Measurements from ENCODE around the gene DNAJC3.

The DNAJC3 gene

GRCh38 chr13:95641291-95642027, 35.5 kb upstream of the DNAJC3 start:
- TF ChIP-seq, protein P1, sequence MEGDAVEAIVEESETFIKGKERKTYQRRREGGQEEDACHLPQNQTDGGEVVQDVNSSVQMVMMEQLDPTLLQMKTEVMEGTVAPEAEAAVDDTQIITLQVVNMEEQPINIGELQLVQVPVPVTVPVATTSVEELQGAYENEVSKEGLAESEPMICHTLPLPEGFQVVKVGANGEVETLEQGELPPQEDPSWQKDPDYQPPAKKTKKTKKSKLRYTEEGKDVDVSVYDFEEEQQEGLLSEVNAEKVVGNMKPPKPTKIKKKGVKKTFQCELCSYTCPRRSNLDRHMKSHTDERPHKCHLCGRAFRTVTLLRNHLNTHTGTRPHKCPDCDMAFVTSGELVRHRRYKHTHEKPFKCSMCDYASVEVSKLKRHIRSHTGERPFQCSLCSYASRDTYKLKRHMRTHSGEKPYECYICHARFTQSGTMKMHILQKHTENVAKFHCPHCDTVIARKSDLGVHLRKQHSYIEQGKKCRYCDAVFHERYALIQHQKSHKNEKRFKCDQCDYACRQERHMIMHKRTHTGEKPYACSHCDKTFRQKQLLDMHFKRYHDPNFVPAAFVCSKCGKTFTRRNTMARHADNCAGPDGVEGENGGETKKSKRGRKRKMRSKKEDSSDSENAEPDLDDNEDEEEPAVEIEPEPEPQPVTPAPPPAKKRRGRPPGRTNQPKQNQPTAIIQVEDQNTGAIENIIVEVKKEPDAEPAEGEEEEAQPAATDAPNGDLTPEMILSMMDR (IDR thresholded peaks at IDR 0.05): no peak
- no peak for TF ChIP-seq ZFX (IDR thresholded peaks at IDR 0.05; ENCODE audit: borderline replicate concordance)
- H3K27ac ChIP-seq: no peak overlapping the region

DNA sequence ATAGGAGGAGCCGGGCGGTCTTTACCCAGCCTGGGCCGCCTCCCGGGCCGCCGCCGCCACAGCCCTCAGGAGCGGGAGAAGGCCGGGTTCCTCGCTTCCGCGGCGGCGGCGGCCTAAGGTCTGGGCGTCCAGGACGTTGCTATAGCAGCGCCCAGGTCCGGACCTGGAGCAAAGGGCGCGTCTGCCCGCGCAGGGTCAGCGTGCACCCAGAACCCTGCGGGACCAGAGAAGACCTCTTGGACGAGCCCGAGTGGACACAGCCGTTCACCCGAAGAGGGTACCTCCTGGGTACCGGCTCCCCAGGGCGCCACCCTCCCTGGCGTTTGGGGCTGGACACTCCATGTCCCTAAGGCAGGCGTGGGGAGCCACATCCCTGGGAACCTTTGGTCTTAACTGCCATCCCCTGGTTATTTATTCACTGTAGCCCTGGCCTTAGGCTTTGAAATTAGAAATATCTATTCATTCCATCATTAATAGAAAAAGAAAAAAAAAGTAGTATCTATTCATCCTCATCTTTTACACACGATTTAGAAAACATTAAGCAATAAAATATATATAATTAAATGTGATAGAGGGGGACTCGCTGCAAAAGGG, 34.8 kb upstream of the DNAJC3 start:
- TF ChIP-seq, protein P1 (IDR thresholded peaks at IDR 0.05): no peak
- TF ChIP-seq ZFX (IDR thresholded peaks at IDR 0.05; ENCODE audit: borderline replicate concordance): no peak
- H3K27ac ChIP-seq: no peak overlapping the region

DNA sequence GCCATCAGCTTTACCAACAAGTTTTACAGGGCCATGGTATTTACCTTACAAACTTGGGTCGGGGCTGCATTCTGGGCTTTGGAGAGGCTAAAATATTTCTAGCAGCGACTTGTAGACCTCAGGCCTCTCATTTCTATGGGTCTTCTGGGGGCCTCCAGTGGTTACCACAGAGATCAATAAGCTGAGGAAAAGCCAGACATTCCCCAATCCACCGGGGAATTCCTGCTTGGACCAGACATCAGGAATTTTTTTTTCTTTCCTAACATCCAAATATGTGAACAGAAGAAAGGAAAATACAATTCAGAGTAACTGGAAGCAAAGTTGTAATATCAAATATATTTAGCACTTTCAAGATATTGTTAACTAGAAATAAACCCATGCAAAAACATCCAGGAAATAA, 33.9 kb upstream of the DNAJC3 start:
- TF ChIP-seq, protein P1 (IDR thresholded peaks at IDR 0.05): no peak

GRCh38 chr13:95643571-95643935, 33.4 kb upstream of the DNAJC3 start:
- no peak overlapping the region for H3K27ac ChIP-seq
- no peak for TF ChIP-seq ZFX (IDR thresholded peaks at IDR 0.05; ENCODE audit: borderline replicate concordance)
- TF ChIP-seq, protein P1 (IDR thresholded peaks at IDR 0.05): no peak

More for the DNA sequence above, 33.9 kb upstream of the DNAJC3 start:
- H3K27ac ChIP-seq: no peak overlapping the region

- TF ChIP-seq, protein P1 (IDR thresholded peaks at IDR 0.05): no peak
- TF ChIP-seq ZFX (IDR thresholded peaks at IDR 0.05; ENCODE audit: borderline replicate concordance): no peak
- no peak overlapping the region for H3K27ac ChIP-seq
These were observed 32.9 kb upstream of the DNAJC3 start for GRCh38 chr13:95643936-95644598.

- no peak within 1 kb of the TSS for H3K27ac ChIP-seq
- TF ChIP-seq ZFX (IDR thresholded peaks at IDR 0.05; ENCODE audit: borderline replicate concordance): no peak
- TF ChIP-seq, protein P1 (IDR thresholded peaks at IDR 0.05): no peak
These were observed 32.3 kb upstream of the DNAJC3 start, which contains the start of gene DZIP1 for GRCh38 chr13:95644601-95645052. Gene DZIP1 (minus strand): TSS chr13:95644706. CDS start chr13:95642029, 2,677 bp downstream.

DNA sequence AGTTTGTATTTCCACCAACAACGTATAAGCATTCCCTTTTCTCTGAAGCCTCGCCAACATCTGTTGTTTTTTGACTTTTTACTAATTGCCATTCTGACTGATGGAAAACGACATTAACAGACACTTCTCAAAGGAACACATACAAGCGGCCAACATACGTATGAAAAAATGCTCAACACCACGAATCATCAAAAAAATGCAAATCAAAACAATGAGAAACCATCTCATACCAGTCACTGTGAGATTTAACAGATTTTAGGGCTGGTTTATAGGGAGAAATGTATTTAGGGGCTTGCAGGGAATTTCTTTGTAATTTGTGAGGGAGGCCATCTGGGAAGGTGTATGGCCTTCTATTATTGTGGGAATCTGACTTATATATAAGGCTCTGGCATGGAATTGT, 29.6 kb upstream of the DNAJC3 start:
- TF ChIP-seq, protein P1 (IDR thresholded peaks at IDR 0.05): no peak
- TF ChIP-seq ZFX (IDR thresholded peaks at IDR 0.05; ENCODE audit: borderline replicate concordance): no peak
- H3K27ac ChIP-seq: no peak overlapping the region
